HCT116 (cell line): Measurements from ENCODE around the gene ANKLE2. TPM values are rescaled to one million over a fixed set of nuclear protein-coding genes. Genes with fewer than 3 reads are reported as not detected.

Experiments
- ATAC-seq: fragments of 200-7000 bp; cut with Tn5 transposase; 2 replicates; pipeline ENCODE4 v1.9.1; 2020; ENCODE audit warnings: mild to moderate bottlenecking, moderate library complexity
- BruUV-seq: library from RNA; stranded (reverse); fragments of 400-500 nt; replicated peaks from 2 replicates; lab custom pipeline; 2021; lab: Mats Ljungman, UMichigan
- CTCF ChIA-PET: fragments of 300-600 bp; sonication (Branson Sonifier 250); formaldehyde crosslinking; loops from one replicate; lab custom pipeline; 2021; ENCODE audit warnings: antibody characterized with exemption; lab: Charles Lee
- POLR2A ChIA-PET: fragments of 300-600, 350-600 bp; sonication (Branson Sonifier 250); formaldehyde crosslinking; loops from one replicate; lab custom pipeline; 2021; ENCODE audit warnings: antibody characterized with exemption; lab: Charles Lee
- RAD21 ChIA-PET, 2 experiments: fragments of 300-600 bp; sonication (Branson Sonifier 250); formaldehyde crosslinking; loops; one replicate each; lab custom pipeline; 2023; ENCODE audit warnings: low total read pairs in 2 of 2; ENCODE audit not compliant: uncharacterized antibody in 2 of 2, unreplicated experiment in 2 of 2, low non-redundant PET in 1 of 2; lab: Charles Lee
- DNase-seq: peaks from one replicate; pipeline ENCODE4 v3.0.0-alpha.2; 2010; ENCODE audit warnings: low read depth, low spot score
- H2AFZ ChIP-seq: fragments of 200-600 bp; shearing (Covaris generic), sonication (generic); 2 replicates; pipeline ENCODE4 v1.6.1; 2017; ENCODE audit warnings: low read depth, mixed run types, mixed read lengths, antibody characterized with exemption, low read length; ENCODE audit not compliant: poor library complexity, severe bottlenecking
- H3K27ac ChIP-seq: 2 replicates; pipeline ENCODE4 v1.5.1; 2012; ENCODE audit warnings: low read depth, low read length
- H3K27me3 ChIP-seq: fragments of 200-600 bp; sonication (generic); 2 replicates; pipeline ENCODE4 v1.6.1; 2016; ENCODE audit warnings: mixed run types, low read length, mixed read lengths; ENCODE audit not compliant: insufficient read depth
- H3K36me3 ChIP-seq, 2 experiments: fragments of 200-500 bp in 1 of 2; fragments of 200-600 bp in 1 of 2; sonication (Bioruptor generic) in 1 of 2; sonication (generic) in 1 of 2; 2 replicates each; pipeline versions ENCODE4 v1.5.1 to v1.6.1; 2014 to 2016; ENCODE audit warnings: low read length in 2 of 2, inconsistent platforms in 1 of 2, mixed read lengths in 1 of 2, mixed run types in 1 of 2; ENCODE audit not compliant: insufficient read depth in 2 of 2, control insufficient read depth in 1 of 2
- H3K4me1 ChIP-seq, 2 experiments: fragments of 200-600 bp in 1 of 2; sonication (generic) in 1 of 2; 2 replicates each; pipeline versions ENCODE4 v1.5.1 to v1.6.1; 2012 to 2017; ENCODE audit warnings: low read length in 2 of 2, inconsistent platforms in 1 of 2, mild to moderate bottlenecking in 1 of 2, mixed read lengths in 1 of 2, mixed run types in 1 of 2, moderate library complexity in 1 of 2; ENCODE audit not compliant: insufficient read depth in 2 of 2, control insufficient read depth in 1 of 2
- H3K4me2 ChIP-seq: fragments of 200-600 bp; sonication (generic); 2 replicates; pipeline ENCODE4 v1.6.1; 2017; ENCODE audit warnings: mixed run types, low read length, mixed read lengths
- H3K4me3 ChIP-seq, 2 experiments: fragments of 200-600 bp in 1 of 2; sonication (generic) in 1 of 2; replicated peaks in 1 of 2; 2 replicates each; pipeline ENCODE4 v1.5.1; 2011 to 2016; ENCODE audit warnings: low read length in 2 of 2, control low read depth in 1 of 2, low read depth in 1 of 2, mild to moderate bottlenecking in 1 of 2, mixed read lengths in 1 of 2, mixed run types in 1 of 2
- H3K79me2 ChIP-seq: fragments of 200-600 bp; sonication (generic); 2 replicates; pipeline ENCODE4 v1.6.1; 2017; ENCODE audit warnings: mild to moderate bottlenecking, mixed run types, low read length, moderate library complexity, mixed read lengths; ENCODE audit not compliant: insufficient read depth
- H3K9ac ChIP-seq: fragments of 200-600 bp; sonication (generic); 2 replicates; pipeline ENCODE4 v1.6.1; 2016; ENCODE audit warnings: low read length, mixed read lengths
- H3K9me2 ChIP-seq: fragments of 200-600 bp; sonication (generic), shearing (Covaris generic); 2 replicates; pipeline ENCODE4 v1.6.1; 2017; ENCODE audit warnings: mixed run types, mild to moderate bottlenecking, moderate library complexity; ENCODE audit not compliant: insufficient read depth
- H3K9me3 ChIP-seq, 2 experiments: fragments of 200-500 bp in 1 of 2; fragments of 200-600 bp in 1 of 2; sonication (Bioruptor generic) in 1 of 2; sonication (generic) in 1 of 2; 2 replicates each; pipeline ENCODE4 v1.6.1; 2014 to 2017; ENCODE audit warnings: low read length in 2 of 2, mixed read lengths in 2 of 2, inconsistent platforms in 1 of 2, low read depth in 1 of 2, mild to moderate bottlenecking in 1 of 2, mixed run types in 1 of 2, moderate library complexity in 1 of 2; ENCODE audit not compliant: control insufficient read depth in 1 of 2, insufficient read depth in 1 of 2
- H4K20me1 ChIP-seq: fragments of 200-600 bp; sonication (generic), shearing (Covaris generic); 2 replicates; pipeline ENCODE4 v1.6.1; 2017; ENCODE audit warnings: mixed run types, mild to moderate bottlenecking, moderate library complexity; ENCODE audit not compliant: insufficient read depth
- CBX3 ChIP-seq: IDR thresholded peaks from 2 replicates; pipeline ENCODE4 v1.6.1; 2012; ENCODE audit warnings: low read depth
- CEBPB ChIP-seq: IDR thresholded peaks from 2 replicates; pipeline ENCODE4 v1.6.1; 2012; ENCODE audit warnings: low read depth
- CTCF ChIP-seq, 3 experiments: fragments of 200-600 bp in 1 of 3; sonication (generic) in 1 of 3; IDR thresholded peaks in 2 of 3; conservative IDR thresholded peaks in 1 of 3; 2 replicates each; pipeline ENCODE4 v1.5.1; 2012 to 2017; ENCODE audit warnings: low read depth in 2 of 3, low read length in 2 of 3, antibody characterized with exemption in 1 of 3, borderline replicate concordance in 1 of 3, control low read depth in 1 of 3, mild to moderate bottlenecking in 1 of 3, mixed read lengths in 1 of 3, mixed run types in 1 of 3, moderate library complexity in 1 of 3; ENCODE audit not compliant: insufficient read depth in 1 of 3
- EGR1 ChIP-seq: IDR thresholded peaks from 2 replicates; pipeline ENCODE4 v1.6.1; 2012; ENCODE audit warnings: low read depth
- ELF1 ChIP-seq: IDR thresholded peaks from 2 replicates; pipeline ENCODE4 v1.6.1; 2012; ENCODE audit warnings: low read depth, borderline replicate concordance
- EZH2phosphoT487 ChIP-seq: fragments of 200-600 bp; IDR thresholded peaks from 2 replicates; pipeline ENCODE4 v1.6.1; 2018; ENCODE audit warnings: antibody characterized with exemption, borderline replicate concordance
- FOSL1 ChIP-seq: IDR thresholded peaks from 2 replicates; pipeline ENCODE4 v1.6.1; 2012; ENCODE audit warnings: low read depth
- JUND ChIP-seq: IDR thresholded peaks from 2 replicates; pipeline ENCODE4 v1.6.1; 2012
- POLR2A ChIP-seq: IDR thresholded peaks from 2 replicates; pipeline ENCODE4 v1.7.0; 2011; ENCODE audit warnings: borderline replicate concordance; ENCODE audit not compliant: insufficient read depth, insufficient read length; ENCODE audit errors: extremely low read depth
- RAD21 ChIP-seq: IDR thresholded peaks from 2 replicates; pipeline ENCODE4 v1.6.1; 2012; ENCODE audit warnings: low read depth, mild to moderate bottlenecking
- REST ChIP-seq: IDR thresholded peaks from 2 replicates; pipeline ENCODE4 v1.6.1; 2012; ENCODE audit warnings: low read depth
- SIN3A ChIP-seq: IDR thresholded peaks from 2 replicates; pipeline ENCODE4 v1.6.1; 2012; ENCODE audit warnings: low read depth
- SP1 ChIP-seq: IDR thresholded peaks from 2 replicates; pipeline ENCODE4 v1.6.1; 2012; ENCODE audit warnings: low read depth
- SRF ChIP-seq: IDR thresholded peaks from 2 replicates; pipeline ENCODE4 v1.6.1; 2012; ENCODE audit warnings: low read depth
- TCF7L2 ChIP-seq: IDR thresholded peaks from 2 replicates; pipeline ENCODE4 v1.7.0; 2011; ENCODE audit warnings: borderline replicate concordance, inconsistent platforms; ENCODE audit not compliant: insufficient read depth, insufficient read length; ENCODE audit errors: extremely low read depth
- YY1 ChIP-seq: IDR thresholded peaks from 2 replicates; pipeline ENCODE4 v1.6.1; 2011; ENCODE audit warnings: low read length, low read depth, moderate library complexity, mild to moderate bottlenecking; ENCODE audit not compliant: insufficient replicate concordance; ENCODE audit errors: extremely low read depth
- ZFX ChIP-seq: fragments of 450-650 bp; IDR thresholded peaks from 2 replicates; pipeline ENCODE4 v1.6.1; 2017
- ZNF274 ChIP-seq: fragments of 200-500 bp; sonication (Bioruptor generic); IDR thresholded peaks from 2 replicates; pipeline ENCODE4 v1.6.1; 2014; ENCODE audit warnings: mild to moderate bottlenecking, low read depth, low read length, inconsistent platforms
- intact Hi-C: fragments of 100-400 bp; cut with micrococcal nuclease; formaldehyde crosslinking; loops from 2 replicates; pipeline ENCODE4 v1.10.0; 2022
- total RNA-seq: library from RNA; stranded (reverse); gene quantifications from one replicate; pipeline ENCODE4 v1.2.1, GENCODE V29; 2021; ENCODE audit not compliant: unreplicated experiment
- TF ChIP-seq, protein P1 (sequence below): IDR thresholded peaks from 2 replicates; pipeline ENCODE4 v1.6.1; 2011; ENCODE audit warnings: mild to moderate bottlenecking, low read length, moderate library complexity; ENCODE audit not compliant: insufficient replicate concordance; ENCODE audit errors: extremely low read depth
- TF ChIP-seq, protein P2 (sequence below): IDR thresholded peaks from 2 replicates; pipeline ENCODE4 v1.6.1; 2012

The ANKLE2 gene
- total RNA-seq, 1 experiment from 2014 or later = 68.8 TPM

- CTCF ChIA-PET = no interaction called here
- Histone ChIP-seq H3K27ac (no peak overlapping the region), H3K4me2 (no peak overlapping the region), H3K4me1 (peaks cover 0 to 2% of the 10 kb centered on the region in 2 experiments; a peak in 1 of 4 replicates), H3K9me2 (no peaks in the 10 kb centered on the region), H2AFZ (no peak overlapping the region), H3K36me3 (peaks cover 46 to 51% of the 10 kb centered on the region in 2 experiments), H3K9ac (no peak overlapping the region), H3K79me2 (peaks cover 10% of the 10 kb centered on the region; the same call in 1 of the 2 replicates), H4K20me1 (peaks cover 3% of the 10 kb centered on the region; the same call in 1 of the 2 replicates), H3K4me3 (no peak overlapping the region), H3K9me3 (no peaks in the 10 kb centered on the region), H3K27me3 (no peaks in the 10 kb centered on the region)
- intact Hi-C loops = no loop called here
- TF ChIP-seq JUND (no peak), SIN3A (no peak), POLR2A (no peak), YY1 (no peak), ZFX (no peak), ZNF274 (no peak), CBX3 (no peak), CTCF (IDR thresholded peaks at IDR 0.05 in 2 of 3, conservative IDR thresholded peaks at IDR 0.05 in 1 of 3; ENCODE audit: borderline replicate concordance in 1 of 3, insufficient read depth in 1 of 3, low read depth in 2 of 3, low read length in 2 of 3) (no peak), SP1 (no peak), RAD21 (no peak), FOSL1 (no peak), EZH2phosphoT487 (no peak), CEBPB (no peak), REST (no peak), TCF7L2 (no peak), EGR1 (no peak), ELF1 (no peak), SRF (no peak)
- TF ChIP-seq, protein P1, sequence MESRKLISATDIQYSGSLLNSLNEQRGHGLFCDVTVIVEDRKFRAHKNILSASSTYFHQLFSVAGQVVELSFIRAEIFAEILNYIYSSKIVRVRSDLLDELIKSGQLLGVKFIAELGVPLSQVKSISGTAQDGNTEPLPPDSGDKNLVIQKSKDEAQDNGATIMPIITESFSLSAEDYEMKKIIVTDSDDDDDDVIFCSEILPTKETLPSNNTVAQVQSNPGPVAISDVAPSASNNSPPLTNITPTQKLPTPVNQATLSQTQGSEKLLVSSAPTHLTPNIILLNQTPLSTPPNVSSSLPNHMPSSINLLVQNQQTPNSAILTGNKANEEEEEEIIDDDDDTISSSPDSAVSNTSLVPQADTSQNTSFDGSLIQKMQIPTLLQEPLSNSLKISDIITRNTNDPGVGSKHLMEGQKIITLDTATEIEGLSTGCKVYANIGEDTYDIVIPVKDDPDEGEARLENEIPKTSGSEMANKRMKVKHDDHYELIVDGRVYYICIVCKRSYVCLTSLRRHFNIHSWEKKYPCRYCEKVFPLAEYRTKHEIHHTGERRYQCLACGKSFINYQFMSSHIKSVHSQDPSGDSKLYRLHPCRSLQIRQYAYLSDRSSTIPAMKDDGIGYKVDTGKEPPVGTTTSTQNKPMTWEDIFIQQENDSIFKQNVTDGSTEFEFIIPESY = no peak
- TF ChIP-seq, protein P2, sequence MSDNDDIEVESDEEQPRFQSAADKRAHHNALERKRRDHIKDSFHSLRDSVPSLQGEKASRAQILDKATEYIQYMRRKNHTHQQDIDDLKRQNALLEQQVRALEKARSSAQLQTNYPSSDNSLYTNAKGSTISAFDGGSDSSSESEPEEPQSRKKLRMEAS = no peak
- ATAC-seq = no peak
- POLR2A ChIA-PET = no interaction called here
- RAD21 ChIA-PET = no interaction called here
- no peak for DNase-seq
- BruUV-seq = no TSS peak
These were observed 37.0 kb downstream of the ANKLE2 start for GRCh38 chr12:132724506-132725241.
